ENCODE results near the gene IL23R. TPM values are rescaled to one million over a fixed set of nuclear protein-coding genes. Genes with fewer than 3 reads are reported as not detected.
A peak's percentile ranks its signal among the peaks of the same experiment; 100 is the strongest.

The IL23R gene
- total and polyA plus RNA-seq, 8 donors: 1.3 TPM; not detected in 7

- no peak overlapping the region for H3K4me3 ChIP-seq
- WGBS, 5 donors: 86 to 90% (median 89%) methylated on average over 2 of the region's 2 CpGs
- intact Hi-C loops (cut with DNase I; ENCODE audit: low total_unique reads): no loop called here
- no peak for DNase-seq
- no peaks in the 10 kb centered on the region for H3K36me3 ChIP-seq
- peaks cover 0 to 28% (median 15%) of the 10 kb centered on the region in 4 donors for H3K9me3 ChIP-seq
- H3K27ac ChIP-seq: no peak overlapping the region
- no peak for TF ChIP-seq EP300 (IDR thresholded peaks at IDR 0.05)
- no peak for TF ChIP-seq POLR2AphosphoS5 (IDR thresholded peaks at IDR 0.05)
- TF ChIP-seq, protein P1, sequence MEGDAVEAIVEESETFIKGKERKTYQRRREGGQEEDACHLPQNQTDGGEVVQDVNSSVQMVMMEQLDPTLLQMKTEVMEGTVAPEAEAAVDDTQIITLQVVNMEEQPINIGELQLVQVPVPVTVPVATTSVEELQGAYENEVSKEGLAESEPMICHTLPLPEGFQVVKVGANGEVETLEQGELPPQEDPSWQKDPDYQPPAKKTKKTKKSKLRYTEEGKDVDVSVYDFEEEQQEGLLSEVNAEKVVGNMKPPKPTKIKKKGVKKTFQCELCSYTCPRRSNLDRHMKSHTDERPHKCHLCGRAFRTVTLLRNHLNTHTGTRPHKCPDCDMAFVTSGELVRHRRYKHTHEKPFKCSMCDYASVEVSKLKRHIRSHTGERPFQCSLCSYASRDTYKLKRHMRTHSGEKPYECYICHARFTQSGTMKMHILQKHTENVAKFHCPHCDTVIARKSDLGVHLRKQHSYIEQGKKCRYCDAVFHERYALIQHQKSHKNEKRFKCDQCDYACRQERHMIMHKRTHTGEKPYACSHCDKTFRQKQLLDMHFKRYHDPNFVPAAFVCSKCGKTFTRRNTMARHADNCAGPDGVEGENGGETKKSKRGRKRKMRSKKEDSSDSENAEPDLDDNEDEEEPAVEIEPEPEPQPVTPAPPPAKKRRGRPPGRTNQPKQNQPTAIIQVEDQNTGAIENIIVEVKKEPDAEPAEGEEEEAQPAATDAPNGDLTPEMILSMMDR (IDR thresholded peaks at IDR 0.05): no peak
- no peak for TF ChIP-seq POLR2A (IDR thresholded peaks at IDR 0.05)
- peaks cover 0 to 4% (median 0%) of the 10 kb centered on the region in 3 donors for H3K27me3 ChIP-seq
- no peaks in the 10 kb centered on the region for H3K4me1 ChIP-seq
Observed at GRCh38 chr1:67250051-67250653, 83.9 kb downstream of the IL23R start.

GRCh38 chr1:67256291-67257172 is 90.3 kb downstream of the IL23R start:
- TF ChIP-seq POLR2A (IDR thresholded peaks at IDR 0.05) (no peak), EP300 (IDR thresholded peaks at IDR 0.05) (no peak), POLR2AphosphoS5 (IDR thresholded peaks at IDR 0.05) (no peak)
- TF ChIP-seq, protein P1 (IDR thresholded peaks at IDR 0.05): no peak
- Histone ChIP-seq H3K4me3 (no peak overlapping the region), H3K27ac (no peak overlapping the region), H3K4me1 (no peaks in the 10 kb centered on the region), H3K27me3 (no peaks in the 10 kb centered on the region), H3K9me3 (no peaks in the 10 kb centered on the region), H3K36me3 (no peaks in the 10 kb centered on the region)
- intact Hi-C loops (cut with DNase I; ENCODE audit: low total_unique reads): no loop called here
- DNase-seq: no peak
- 37 to 60% (median 55%) methylated on average over 2 of the region's 2 CpGs for WGBS, 5 donors

DNA sequence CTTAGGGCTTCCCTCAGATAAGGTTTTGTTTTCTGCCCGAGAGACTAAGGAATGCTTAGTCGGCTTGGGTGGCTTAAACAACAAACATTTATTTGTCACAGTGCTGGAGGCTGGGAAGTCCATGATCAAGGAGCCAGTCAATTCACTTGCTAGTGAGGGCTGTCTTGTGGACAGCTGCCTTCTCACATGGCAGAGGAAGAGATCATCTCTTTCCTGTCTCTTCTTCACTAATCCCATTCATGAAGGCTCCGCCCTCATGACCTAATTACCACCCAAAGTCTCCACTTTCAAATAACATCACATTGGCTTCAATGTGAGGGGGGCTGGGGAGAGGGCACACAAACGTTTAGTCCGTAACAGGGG is 90.9 kb downstream of the IL23R start:
- Histone ChIP-seq H3K36me3 (no peaks in the 10 kb centered on the region), H3K27me3 (no peaks in the 10 kb centered on the region), H3K4me3 (no peak overlapping the region), H3K27ac (no peak overlapping the region), H3K4me1 (no peaks in the 10 kb centered on the region), H3K9me3 (no peaks in the 10 kb centered on the region)
- intact Hi-C loops (cut with DNase I; ENCODE audit: low total_unique reads): no loop called here
- TF ChIP-seq EP300 (IDR thresholded peaks at IDR 0.05) (no peak), POLR2AphosphoS5 (IDR thresholded peaks at IDR 0.05) (no peak), POLR2A (IDR thresholded peaks at IDR 0.05) (no peak)
- TF ChIP-seq, protein P1 (IDR thresholded peaks at IDR 0.05): no peak
- DNase-seq: no peak
- WGBS, 5 donors: 63 to 73% (median 67%) methylated on average over 5 of the region's 5 CpGs

GRCh38 chr1:67261680-67262079 is 95.4 kb downstream of the IL23R start:
- Histone ChIP-seq H3K27ac (no peak overlapping the region), H3K36me3 (no peaks in the 10 kb centered on the region), H3K27me3 (no peaks in the 10 kb centered on the region), H3K4me3 (no peak overlapping the region), H3K4me1 (no peaks in the 10 kb centered on the region), H3K9me3 (no peaks in the 10 kb centered on the region)
- peak in 1 of 2 donors; percentile 51 for DNase-seq
- intact Hi-C loops (cut with DNase I; ENCODE audit: low total_unique reads): no loop called here
- WGBS, 5 donors: 12 to 20% (median 14%) methylated on average over 4 of the region's 4 CpGs
- no peak for TF ChIP-seq POLR2A (IDR thresholded peaks at IDR 0.05)
- no peak for TF ChIP-seq POLR2AphosphoS5 (IDR thresholded peaks at IDR 0.05)
- TF ChIP-seq EP300 (IDR thresholded peaks at IDR 0.05): no peak
- TF ChIP-seq, protein P1 (IDR thresholded peaks at IDR 0.05): no peak
